WI38 (cell line): ENCODE results near the gene CDHR3.

ENCODE experiments used
- H3K4me3 ChIP-seq: 2 replicates; pipeline ENCODE4 v1.5.1; 2011; ENCODE audit warnings: low read depth, mild to moderate bottlenecking, control low read depth, low read length
- CTCF ChIP-seq: IDR thresholded peaks from 2 replicates; pipeline ENCODE4 v1.5.1; 2012; ENCODE audit warnings: low read depth, mild to moderate bottlenecking, control low read depth, low read length

The CDHR3 gene

DNA sequence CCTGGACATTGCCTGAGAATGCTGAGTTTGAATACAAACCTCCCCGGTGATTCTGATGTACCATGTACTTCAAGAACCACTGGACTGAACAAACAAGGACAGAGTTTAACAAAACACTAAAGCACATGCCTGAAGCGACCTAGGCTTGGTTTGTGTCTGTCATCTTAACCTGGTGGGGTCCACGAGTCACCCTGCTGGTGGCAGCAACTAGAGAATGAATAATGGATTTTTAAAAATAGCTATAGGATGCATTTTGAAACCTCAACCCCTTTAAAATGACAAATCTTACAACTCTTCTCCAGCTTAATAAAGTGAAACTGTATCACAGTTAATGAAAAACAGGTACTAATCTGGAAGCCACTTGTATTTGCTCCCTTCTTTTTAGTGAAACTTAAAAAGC lies 25.2 kb downstream of the CDHR3 start:
- no peak for TF ChIP-seq CTCF
- no peak overlapping the region for H3K4me3 ChIP-seq

DNA sequence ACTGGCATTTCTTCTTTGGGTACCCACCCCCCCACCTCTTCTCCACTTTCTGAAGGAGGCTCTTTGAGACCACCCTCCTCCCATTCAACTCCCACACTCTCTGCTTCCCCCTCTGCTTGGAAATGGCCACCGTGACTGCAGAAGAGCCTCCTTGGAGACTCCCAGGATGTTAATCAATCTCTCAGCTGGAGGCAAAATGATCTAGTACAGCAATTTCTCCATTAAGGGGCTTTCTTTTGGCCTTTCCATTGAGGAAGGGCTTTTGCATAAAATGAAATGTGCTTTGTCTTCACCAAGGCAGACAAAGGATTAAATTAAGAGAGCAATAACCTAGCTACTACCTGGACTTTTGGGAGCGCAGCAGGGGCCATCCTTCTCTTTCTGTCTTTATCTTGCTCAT lies 26.1 kb downstream of the CDHR3 start:
- TF ChIP-seq CTCF, result no peak

GRCh38 chr7:105989686-105990085 lies 26.6 kb downstream of the CDHR3 start:
- no peak for TF ChIP-seq CTCF
- no peak overlapping the region for H3K4me3 ChIP-seq

More for the DNA sequence above, 26.1 kb downstream of the CDHR3 start:
- no peak overlapping the region for H3K4me3 ChIP-seq

DNA sequence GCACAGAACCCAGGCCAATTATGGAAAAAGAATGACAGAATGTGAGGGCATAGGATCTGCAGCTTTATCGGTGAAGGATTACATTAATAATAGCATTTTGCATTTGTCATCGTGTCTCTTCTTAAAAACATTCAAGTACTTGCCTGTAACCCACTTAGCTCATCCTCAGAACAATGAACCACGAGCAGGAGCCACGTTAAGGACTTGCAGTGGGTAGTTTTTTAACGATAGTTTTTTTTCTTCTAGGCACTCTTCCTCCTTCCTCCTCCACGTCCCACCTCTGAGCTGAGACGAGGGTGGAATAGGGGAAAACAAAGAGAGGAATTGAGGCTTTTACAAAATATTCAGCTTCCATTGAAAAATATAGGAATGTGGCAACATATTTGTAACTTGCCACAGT lies 27.1 kb downstream of the CDHR3 start:
- TF ChIP-seq CTCF, result no peak
- H3K4me3 ChIP-seq, result no peak overlapping the region

DNA sequence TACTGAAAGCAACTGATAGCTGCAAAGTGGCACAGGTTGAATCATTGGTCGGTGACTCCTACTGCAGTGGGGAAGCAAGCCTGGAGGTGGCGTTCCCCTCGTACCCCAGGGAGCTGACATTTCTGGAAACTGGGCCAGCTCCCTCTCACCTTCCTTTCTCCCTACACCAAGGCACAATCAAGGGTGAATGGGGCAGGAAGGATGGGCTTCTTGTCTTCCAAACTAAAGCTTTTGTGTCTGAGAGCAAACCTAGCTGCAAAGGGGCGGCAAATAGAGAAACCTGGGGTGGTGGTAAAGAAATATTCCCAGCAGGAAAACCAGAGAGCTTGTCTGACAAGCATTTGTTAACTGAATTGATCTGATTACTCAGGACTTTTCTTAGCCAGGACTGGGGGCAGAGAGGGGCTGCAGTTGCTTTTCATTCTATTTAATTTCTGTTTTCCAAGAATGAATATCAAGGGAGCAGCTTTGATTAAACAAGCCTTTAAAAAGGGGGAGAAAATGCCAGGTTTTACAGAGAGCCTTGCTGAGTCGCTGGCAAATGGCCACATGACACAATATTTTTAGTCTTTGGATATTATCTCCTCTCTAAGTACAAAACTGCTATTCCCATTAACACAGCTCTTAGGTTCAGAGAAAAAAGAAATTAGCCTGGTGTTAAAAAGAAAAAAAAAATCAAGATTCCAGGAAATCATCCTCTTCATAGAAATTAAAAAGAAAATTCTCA lies 27.8 kb downstream of the CDHR3 start:
- H3K4me3 ChIP-seq, result no peak overlapping the region
- TF ChIP-seq CTCF, result no peak

- H3K4me3 ChIP-seq, result no peak overlapping the region
- TF ChIP-seq CTCF, result no peak
Observed at GRCh38 chr7:105992905-105993304, 29.8 kb downstream of the CDHR3 start.

- H3K4me3 ChIP-seq, result no peak overlapping the region
- no peak for TF ChIP-seq CTCF
Observed at GRCh38 chr7:105996860-105997737, 34.0 kb downstream of the CDHR3 start.
